Gastrocnemius medialis (tissue), 4 donors: ENCODE results near the gene DPP3. TPM values are rescaled to one million over a fixed set of nuclear protein-coding genes. Genes with fewer than 3 reads are reported as not detected.

Experiments used
- ATAC-seq, 2 donors: fragments of 150-250 bp; one replicate each; pipeline ENCODE4 v1.9.1; 2016
- DNase-seq, 2 donors: peaks; one replicate each; pipeline ENCODE4 v3.0.0-alpha.2; 2019
- H3K27ac ChIP-seq, 4 donors: fragments of 200-600 bp; sonication (generic); 1 replicate in 1 of 4; 2 replicates in 3 of 4; pipeline ENCODE4 v1.5.1; 2016 to 2018; ENCODE audit warnings: mild to moderate bottlenecking in 2 of 4, moderate library complexity in 1 of 4
- H3K27me3 ChIP-seq, 3 donors: fragments of 200-600 bp; sonication (generic) in 2 of 3; 1 replicate in 1 of 3; 2 replicates in 2 of 3; pipeline versions ENCODE4 v1.5.1 to v1.6.0; 2016 to 2019; ENCODE audit warnings: mild to moderate bottlenecking in 1 of 3, moderate library complexity in 1 of 3
- H3K36me3 ChIP-seq, 2 donors: fragments of 200-600 bp; sonication (generic) in 1 of 2; one replicate each; pipeline ENCODE4 v1.5.1; 2017 to 2018
- H3K4me1 ChIP-seq, 2 donors: fragments of 200-600 bp; sonication (generic) in 1 of 2; one replicate each; pipeline ENCODE4 v1.5.1; 2016 to 2017; ENCODE audit warnings: mild to moderate bottlenecking in 2 of 2
- H3K4me3 ChIP-seq, 4 donors: fragments of 200-600 bp; sonication (generic) in 3 of 4; 1 replicate in 1 of 4; 2 replicates in 3 of 4; pipeline ENCODE4 v1.5.1; 2016 to 2019; ENCODE audit warnings: mild to moderate bottlenecking in 2 of 4
- H3K9me3 ChIP-seq, 3 donors: fragments of 200-600 bp; sonication (generic) in 2 of 3; 1 replicate in 1 of 3; 2 replicates in 2 of 3; pipeline ENCODE4 v1.5.1; 2016 to 2019
- CTCF ChIP-seq, 5 experiments: fragments of 450-650 bp in 3 of 5; fragments of 200-600 bp in 2 of 5; sonication (generic) in 2 of 5; IDR thresholded peaks in 4 of 5; conservative IDR thresholded peaks in 1 of 5; 1 replicate in 4 of 5; 2 replicates in 1 of 5; pipeline ENCODE4 v1.5.1; 2016 to 2019; ENCODE audit warnings: antibody characterized with exemption in 5 of 5, mild to moderate bottlenecking in 3 of 5, moderate library complexity in 3 of 5
- POLR2A ChIP-seq, 2 donors: fragments of 450-650 bp; IDR thresholded peaks; one replicate each; pipeline ENCODE4 v1.6.1; 2017; ENCODE audit warnings: antibody characterized with exemption in 2 of 2, mild to moderate bottlenecking in 2 of 2, moderate library complexity in 2 of 2
- in situ Hi-C, 4 donors: fragments of 200-750 bp; cut with MboI; loops; one replicate each; pipeline versions ENCODE4 v1.15.0 to v1.8.0; 2017; ENCODE audit warnings: low sequenced_read_pairs in 4 of 4
- intact Hi-C: fragments of 100-400 bp; cut with DNase I; formaldehyde crosslinking; loops from one replicate; pipeline ENCODE4 v1.15.1; 2023; ENCODE audit warnings: low total_unique reads
- total RNA-seq, 4 donors: library from RNA; depleted of rRNA; stranded (reverse); fragments of >200 nt; gene quantifications; one replicate each; pipeline versions ENCODE4 v1.1.0 to v1.2.3, GENCODE V29; 2016

The DPP3 gene
- total RNA-seq, 4 donors from 2014 or later: 28.5 to 58.5 (median 37.4) TPM

- Histone ChIP-seq H3K27me3 (no peaks in the 10 kb centered on the region), H3K4me3 (no peak overlapping the region), H3K9me3 (no peaks in the 10 kb centered on the region), H3K36me3 (peaks cover 0 to 55% of the 10 kb centered on the region in 2 donors), H3K4me1 (no peaks in the 10 kb centered on the region), H3K27ac (no peak overlapping the region)
- TF ChIP-seq POLR2A (IDR thresholded peaks at IDR 0.05) (no peak), CTCF (IDR thresholded peaks at IDR 0.05 in 4 of 5, conservative IDR thresholded peaks at IDR 0.05 in 1 of 5) (peak in 1 of 5 experiments; percentile 11)
- ATAC-seq (no peak), DNase-seq (no peak)
- intact Hi-C loops (no loop called here), in situ Hi-C loops (no loop called here)
These were observed 11.2 kb downstream of the DPP3 start for GRCh38 chr11:66491315-66491935.

- no peak overlapping the region for H3K27ac ChIP-seq
- no peaks in the 10 kb centered on the region for H3K27me3 ChIP-seq
- peaks cover 0 to 55% of the 10 kb centered on the region in 2 donors for H3K36me3 ChIP-seq
- no peak for ATAC-seq
- intact Hi-C loops (no loop called here), in situ Hi-C loops (no loop called here)
- H3K4me1 ChIP-seq: no peaks in the 10 kb centered on the region
- H3K9me3 ChIP-seq: no peaks in the 10 kb centered on the region
- DNase-seq: no peak
- TF ChIP-seq CTCF (IDR thresholded peaks at IDR 0.05 in 4 of 5, conservative IDR thresholded peaks at IDR 0.05 in 1 of 5) (no peak), POLR2A (IDR thresholded peaks at IDR 0.05) (no peak)
- H3K4me3 ChIP-seq: no peak overlapping the region
These were observed 12.1 kb downstream of the DPP3 start for GRCh38 chr11:66492161-66492865.

- Histone ChIP-seq H3K36me3 (peaks cover 0 to 55% of the 10 kb centered on the region in 2 donors), H3K27me3 (no peaks in the 10 kb centered on the region), H3K4me1 (no peaks in the 10 kb centered on the region), H3K4me3 (no peak overlapping the region), H3K9me3 (no peaks in the 10 kb centered on the region), H3K27ac (no peak overlapping the region)
- intact Hi-C loops (no loop called here), in situ Hi-C loops (no loop called here)
- ATAC-seq (no peak), DNase-seq (no peak)
- TF ChIP-seq POLR2A (IDR thresholded peaks at IDR 0.05): no peak
- no peak for TF ChIP-seq CTCF (IDR thresholded peaks at IDR 0.05 in 4 of 5, conservative IDR thresholded peaks at IDR 0.05 in 1 of 5)
These were observed 12.9 kb downstream of the DPP3 start for GRCh38 chr11:66493130-66493529.

- H3K4me1 ChIP-seq: no peaks in the 10 kb centered on the region
- H3K4me3 ChIP-seq: no peak overlapping the region
- DNase-seq (no peak), ATAC-seq (no peak)
- intact Hi-C loops: no loop called here
- peaks cover 0 to 64% of the 10 kb centered on the region in 2 donors for H3K36me3 ChIP-seq
- in situ Hi-C loops: no loop called here
- no peaks in the 10 kb centered on the region for H3K27me3 ChIP-seq
- TF ChIP-seq POLR2A (IDR thresholded peaks at IDR 0.05): no peak
- TF ChIP-seq CTCF (IDR thresholded peaks at IDR 0.05 in 4 of 5, conservative IDR thresholded peaks at IDR 0.05 in 1 of 5): no peak
- H3K27ac ChIP-seq: no peak overlapping the region
- H3K9me3 ChIP-seq: no peaks in the 10 kb centered on the region
These were observed 14.2 kb downstream of the DPP3 start for GRCh38 chr11:66494458-66494857.
